SK-N-SH (cell line): ENCODE results near the gene FRY. TPM values are rescaled to one million over a fixed set of nuclear protein-coding genes. Genes with fewer than 3 reads are reported as not detected.

Source experiments
- CTCF ChIA-PET: fragments of 300-600, 350-600 bp; formaldehyde crosslinking; extraction: SDS; loops from one replicate; lab custom pipeline; 2021; lab: Yijun Ruan, JAX
- POLR2A ChIA-PET: fragments of 350-600 bp; sonication (Branson Sonifier 250); formaldehyde crosslinking; extraction: SDS; loops from one replicate; lab custom pipeline; 2020; ENCODE audit warnings: antibody characterized with exemption, inconsistent platforms; lab: Yijun Ruan, JAX
- DNase-seq: peaks from one replicate; pipeline ENCODE4 v3.0.0; 2012
- H2AFZ ChIP-seq: fragments of 200-600 bp; sonication (generic); 2 replicates; pipeline ENCODE4 v1.8.1; 2016; ENCODE audit warnings: antibody characterized with exemption, mild to moderate bottlenecking, low read depth
- H3F3A ChIP-seq: fragments of 200-600 bp; sonication (generic); replicated peaks from 2 replicates; pipeline ENCODE3; 2016; ENCODE audit warnings: antibody characterized with exemption, mild to moderate bottlenecking; ENCODE audit not compliant: insufficient read depth
- H3K27ac ChIP-seq, 2 experiments: fragments of 200-500 bp in 1 of 2; fragments of 200-600 bp in 1 of 2; sonication (Bioruptor generic) in 1 of 2; sonication (generic), shearing (Covaris generic) in 1 of 2; 2 replicates each; pipeline versions ENCODE4 v1.5.1 to v1.6.1; 2014 to 2016; ENCODE audit warnings: low read depth in 2 of 2, inconsistent platforms in 1 of 2, low read length in 1 of 2, mild to moderate bottlenecking in 1 of 2, mixed read lengths in 1 of 2
- H3K27me3 ChIP-seq: fragments of 200-600 bp; sonication (generic), shearing (Covaris generic); 2 replicates; pipeline ENCODE4 v1.6.1; 2016; ENCODE audit warnings: mixed run types; ENCODE audit not compliant: insufficient read depth
- H3K36me3 ChIP-seq, 2 experiments: fragments of 200-500 bp in 1 of 2; fragments of 200-600 bp in 1 of 2; sonication (Bioruptor generic) in 1 of 2; sonication (generic) in 1 of 2; replicated peaks in 1 of 2; 2 replicates each; pipeline versions ENCODE3 to v1.5.1; 2014 to 2016; ENCODE audit warnings: low read length in 1 of 2, mild to moderate bottlenecking in 1 of 2; ENCODE audit not compliant: insufficient read depth in 2 of 2, control insufficient read depth in 1 of 2
- H3K4me1 ChIP-seq, 2 experiments: fragments of 200-500 bp in 1 of 2; fragments of 200-600 bp in 1 of 2; sonication (Bioruptor generic) in 1 of 2; sonication (generic), shearing (Covaris generic) in 1 of 2; 2 replicates each; pipeline versions ENCODE4 v1.5.1 to v1.6.1; 2014 to 2016; ENCODE audit warnings: low read depth in 1 of 2, low read length in 1 of 2, mixed run types in 1 of 2; ENCODE audit not compliant: insufficient read depth in 2 of 2, control insufficient read depth in 1 of 2
- H3K4me2 ChIP-seq: fragments of 200-600 bp; sonication (generic), shearing (Covaris generic); 2 replicates; pipeline ENCODE4 v1.6.1; 2017; ENCODE audit warnings: mixed run types
- H3K4me3 ChIP-seq, 2 experiments: fragments of 200-500 bp in 1 of 2; fragments of 200-600 bp in 1 of 2; sonication (Bioruptor generic) in 1 of 2; sonication (generic), shearing (Covaris generic) in 1 of 2; 2 replicates each; pipeline versions ENCODE4 v1.5.1 to v1.8.1; 2014 to 2016; ENCODE audit warnings: low read depth in 2 of 2, inconsistent platforms in 1 of 2, low read length in 1 of 2, mild to moderate bottlenecking in 1 of 2, mixed read lengths in 1 of 2, moderate library complexity in 1 of 2
- H3K79me2 ChIP-seq: fragments of 200-600 bp; sonication (generic); 2 replicates; pipeline ENCODE4 v1.8.1; 2017; ENCODE audit warnings: mild to moderate bottlenecking; ENCODE audit not compliant: insufficient read depth
- H3K9ac ChIP-seq: fragments of 200-600 bp; sonication (generic); 2 replicates; pipeline ENCODE4 v1.6.1; 2017; ENCODE audit warnings: mixed run types
- H3K9me2 ChIP-seq: fragments of 200-600 bp; sonication (generic); 2 replicates; pipeline ENCODE4 v1.6.1; 2017; ENCODE audit warnings: mixed run types
- H3K9me3 ChIP-seq: fragments of 200-600 bp; sonication (generic); 2 replicates; pipeline ENCODE4 v1.6.1; 2017; ENCODE audit warnings: mixed run types, mild to moderate bottlenecking, moderate library complexity
- H4K20me1 ChIP-seq: fragments of 200-600 bp; sonication (generic); 2 replicates; pipeline ENCODE4 v1.6.1; 2017; ENCODE audit warnings: mild to moderate bottlenecking, mixed run types; ENCODE audit not compliant: insufficient read depth
- CHD2 ChIP-seq: fragments of 150-350 bp; IDR thresholded peaks from 2 replicates; pipeline ENCODE4 v1.6.1; 2018; ENCODE audit warnings: low read length; ENCODE audit not compliant: partially characterized antibody
- ELF1 ChIP-seq: IDR thresholded peaks from 2 replicates; pipeline ENCODE4 v1.4.0; 2012
- FOXJ3 ChIP-seq: sonication (generic); formaldehyde crosslinking; IDR thresholded peaks from 2 replicates; pipeline ENCODE4 v1.5.1; 2020; ENCODE audit warnings: mild to moderate bottlenecking, missing genetic modification reagents
- FOXM1 ChIP-seq: IDR thresholded peaks from 2 replicates; pipeline ENCODE4 v1.4.0; 2012; ENCODE audit warnings: low read depth, mild to moderate bottlenecking
- GABPA ChIP-seq: IDR thresholded peaks from 2 replicates; pipeline ENCODE4 v1.4.0; 2012; ENCODE audit warnings: low read depth, mild to moderate bottlenecking
- JUND ChIP-seq: IDR thresholded peaks from 2 replicates; pipeline ENCODE4 v1.4.0; 2012
- NRF1 ChIP-seq: IDR thresholded peaks from 2 replicates; pipeline ENCODE4 v1.6.1; 2012; ENCODE audit warnings: low read depth, mild to moderate bottlenecking, low read length
- POLR2AphosphoS5 ChIP-seq: IDR thresholded peaks from 2 replicates; pipeline ENCODE4 v1.6.1; 2012; ENCODE audit warnings: low read depth, low read length
- RCOR1 ChIP-seq: fragments of 150-350 bp; IDR thresholded peaks from 2 replicates; pipeline ENCODE4 v1.6.1; 2017; ENCODE audit warnings: antibody characterized with exemption, low read length
- RXRA ChIP-seq: IDR thresholded peaks from 2 replicates; pipeline ENCODE4 v1.4.0; 2012; ENCODE audit warnings: low read depth, mild to moderate bottlenecking, borderline replicate concordance
- TEAD4 ChIP-seq: IDR thresholded peaks from 2 replicates; pipeline ENCODE4 v1.4.0; 2012; ENCODE audit warnings: mild to moderate bottlenecking, borderline replicate concordance; ENCODE audit not compliant: insufficient read depth
- WGBS: methylation state at CpG from one replicate; pipeline ENCODE4 v1.1.6; 2017; ENCODE audit warnings: low lambda C conversion rate; 5-methylcytosine and 5-hydroxymethylcytosine counted together
- polyA plus RNA-seq, 3 experiments: library from polyadenylated mRNA; depleted of rRNA; stranded (reverse); fragments of >200 nt; gene quantifications; 2 replicates each; pipeline ENCODE4 v1.2.3, GENCODE V29; 2012
- TF ChIP-seq, protein P1 (sequence below): IDR thresholded peaks from 2 replicates; pipeline ENCODE4 v1.4.0; 2012; ENCODE audit warnings: low read depth, borderline replicate concordance
- TF ChIP-seq, protein P2 (sequence below): IDR thresholded peaks from 2 replicates; pipeline ENCODE4; 2012
- TF ChIP-seq, protein P3 (sequence below): IDR thresholded peaks from 2 replicates; pipeline ENCODE4 v1.4.0; 2012; ENCODE audit warnings: low read depth, borderline replicate concordance
- TF ChIP-seq, protein P4 (sequence below): fragments of 200-600 bp; sonication (generic); IDR thresholded peaks from 2 replicates; pipeline ENCODE4 v1.6.1; 2017; ENCODE audit warnings: antibody characterized with exemption, mild to moderate bottlenecking, moderate library complexity

FRY gene
- polyA plus RNA-seq, 1 of the 3 experiments (the other 2 are of a cell fraction) = 1.4 TPM

DNA sequence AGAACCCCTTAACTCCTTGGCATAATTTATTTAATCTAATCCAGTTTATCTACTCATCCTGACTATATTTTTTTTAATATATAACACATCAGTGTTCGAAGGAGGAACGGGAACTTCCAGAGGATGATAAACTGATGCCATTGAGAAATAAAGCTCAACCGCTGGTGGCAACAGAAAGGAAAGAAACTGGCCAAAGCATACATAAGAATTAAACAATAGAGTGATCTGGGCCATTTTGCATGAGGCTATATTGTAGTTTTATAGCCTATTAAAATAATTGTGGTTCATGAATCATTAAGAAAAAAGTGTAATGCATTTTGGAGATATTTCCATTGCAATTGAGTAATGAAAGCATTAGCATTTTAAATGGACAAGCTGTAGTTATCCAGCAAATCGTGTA, 94.2 kb downstream of the FRY start:
- H4K20me1 ChIP-seq = no peaks in the 10 kb centered on the region
- H3K4me2 ChIP-seq = no peak overlapping the region
- no peaks in the 10 kb centered on the region for H3K9me2 ChIP-seq
- CTCF ChIA-PET = interaction anchor here (1.3 to 2.5 kb wide), 2 partner anchors 11 to 39 kb away, joined by 3 to 6 read pairs; no protein-coding TSS in a partner anchor
- no peaks in the 10 kb centered on the region for H3K4me1 ChIP-seq
- H3K36me3 ChIP-seq = no peaks in the 10 kb centered on the region
- H3F3A ChIP-seq = peaks cover 11% of the 10 kb centered on the region
- no peak for DNase-seq
- no peak overlapping the region for H2AFZ ChIP-seq
- no peak overlapping the region for H3K9ac ChIP-seq
- POLR2A ChIA-PET = no interaction called here
- no peak overlapping the region for H3K4me3 ChIP-seq
- peak overlapping the region in 1 of 2 experiments; percentile 35; a peak in 2 of 4 replicates for H3K27ac ChIP-seq
- 57% methylated on average over 4 of the region's 4 CpGs for WGBS
- H3K9me3 ChIP-seq = no peaks in the 10 kb centered on the region
- no peak for TF ChIP-seq RXRA
- TF ChIP-seq POLR2AphosphoS5 = no peak
- no peak for TF ChIP-seq NRF1
- TF ChIP-seq ELF1 = no peak
- no peak for TF ChIP-seq RCOR1
- no peak for TF ChIP-seq FOXM1
- no peaks in the 10 kb centered on the region for H3K27me3 ChIP-seq
- H3K79me2 ChIP-seq = no peaks in the 10 kb centered on the region

GRCh38 chr13:32126278-32126677, 94.7 kb downstream of the FRY start:
- Histone ChIP-seq H3K9ac (no peak overlapping the region), H3K9me2 (no peaks in the 10 kb centered on the region), H3F3A (peaks cover 11% of the 10 kb centered on the region), H3K4me2 (no peak overlapping the region), H2AFZ (no peak overlapping the region), H3K27ac (peak overlapping the region in 1 of 2 experiments; percentile 35; a peak in 2 of 4 replicates), H3K27me3 (no peaks in the 10 kb centered on the region), H3K9me3 (no peaks in the 10 kb centered on the region), H3K79me2 (no peaks in the 10 kb centered on the region), H4K20me1 (no peaks in the 10 kb centered on the region), H3K4me3 (no peak overlapping the region), H3K4me1 (no peaks in the 10 kb centered on the region), H3K36me3 (no peaks in the 10 kb centered on the region)
- DNase-seq = no peak
- ChIA-PET CTCF (interaction anchor here (0.7 to 2.5 kb wide), 3 partner anchors 11 to 216 kb away, joined by 3 to 6 read pairs (median 4); no protein-coding TSS in a partner anchor), POLR2A (no interaction called here)
- TF ChIP-seq, protein P1, sequence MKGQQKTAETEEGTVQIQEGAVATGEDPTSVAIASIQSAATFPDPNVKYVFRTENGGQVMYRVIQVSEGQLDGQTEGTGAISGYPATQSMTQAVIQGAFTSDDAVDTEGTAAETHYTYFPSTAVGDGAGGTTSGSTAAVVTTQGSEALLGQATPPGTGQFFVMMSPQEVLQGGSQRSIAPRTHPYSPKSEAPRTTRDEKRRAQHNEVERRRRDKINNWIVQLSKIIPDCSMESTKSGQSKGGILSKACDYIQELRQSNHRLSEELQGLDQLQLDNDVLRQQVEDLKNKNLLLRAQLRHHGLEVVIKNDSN = no peak
- TF ChIP-seq, protein P2, sequence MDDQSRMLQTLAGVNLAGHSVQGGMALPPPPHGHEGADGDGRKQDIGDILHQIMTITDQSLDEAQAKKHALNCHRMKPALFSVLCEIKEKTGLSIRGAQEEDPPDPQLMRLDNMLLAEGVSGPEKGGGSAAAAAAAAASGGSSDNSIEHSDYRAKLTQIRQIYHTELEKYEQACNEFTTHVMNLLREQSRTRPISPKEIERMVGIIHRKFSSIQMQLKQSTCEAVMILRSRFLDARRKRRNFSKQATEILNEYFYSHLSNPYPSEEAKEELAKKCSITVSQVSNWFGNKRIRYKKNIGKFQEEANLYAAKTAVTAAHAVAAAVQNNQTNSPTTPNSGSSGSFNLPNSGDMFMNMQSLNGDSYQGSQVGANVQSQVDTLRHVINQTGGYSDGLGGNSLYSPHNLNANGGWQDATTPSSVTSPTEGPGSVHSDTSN = no peak
- TF ChIP-seq, protein P3, sequence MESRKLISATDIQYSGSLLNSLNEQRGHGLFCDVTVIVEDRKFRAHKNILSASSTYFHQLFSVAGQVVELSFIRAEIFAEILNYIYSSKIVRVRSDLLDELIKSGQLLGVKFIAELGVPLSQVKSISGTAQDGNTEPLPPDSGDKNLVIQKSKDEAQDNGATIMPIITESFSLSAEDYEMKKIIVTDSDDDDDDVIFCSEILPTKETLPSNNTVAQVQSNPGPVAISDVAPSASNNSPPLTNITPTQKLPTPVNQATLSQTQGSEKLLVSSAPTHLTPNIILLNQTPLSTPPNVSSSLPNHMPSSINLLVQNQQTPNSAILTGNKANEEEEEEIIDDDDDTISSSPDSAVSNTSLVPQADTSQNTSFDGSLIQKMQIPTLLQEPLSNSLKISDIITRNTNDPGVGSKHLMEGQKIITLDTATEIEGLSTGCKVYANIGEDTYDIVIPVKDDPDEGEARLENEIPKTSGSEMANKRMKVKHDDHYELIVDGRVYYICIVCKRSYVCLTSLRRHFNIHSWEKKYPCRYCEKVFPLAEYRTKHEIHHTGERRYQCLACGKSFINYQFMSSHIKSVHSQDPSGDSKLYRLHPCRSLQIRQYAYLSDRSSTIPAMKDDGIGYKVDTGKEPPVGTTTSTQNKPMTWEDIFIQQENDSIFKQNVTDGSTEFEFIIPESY = no peak
- TF ChIP-seq GABPA (no peak), POLR2AphosphoS5 (no peak), FOXM1 (no peak), TEAD4 (no peak), FOXJ3 (no peak), JUND (no peak), CHD2 (no peak)
- TF ChIP-seq, protein P4, sequence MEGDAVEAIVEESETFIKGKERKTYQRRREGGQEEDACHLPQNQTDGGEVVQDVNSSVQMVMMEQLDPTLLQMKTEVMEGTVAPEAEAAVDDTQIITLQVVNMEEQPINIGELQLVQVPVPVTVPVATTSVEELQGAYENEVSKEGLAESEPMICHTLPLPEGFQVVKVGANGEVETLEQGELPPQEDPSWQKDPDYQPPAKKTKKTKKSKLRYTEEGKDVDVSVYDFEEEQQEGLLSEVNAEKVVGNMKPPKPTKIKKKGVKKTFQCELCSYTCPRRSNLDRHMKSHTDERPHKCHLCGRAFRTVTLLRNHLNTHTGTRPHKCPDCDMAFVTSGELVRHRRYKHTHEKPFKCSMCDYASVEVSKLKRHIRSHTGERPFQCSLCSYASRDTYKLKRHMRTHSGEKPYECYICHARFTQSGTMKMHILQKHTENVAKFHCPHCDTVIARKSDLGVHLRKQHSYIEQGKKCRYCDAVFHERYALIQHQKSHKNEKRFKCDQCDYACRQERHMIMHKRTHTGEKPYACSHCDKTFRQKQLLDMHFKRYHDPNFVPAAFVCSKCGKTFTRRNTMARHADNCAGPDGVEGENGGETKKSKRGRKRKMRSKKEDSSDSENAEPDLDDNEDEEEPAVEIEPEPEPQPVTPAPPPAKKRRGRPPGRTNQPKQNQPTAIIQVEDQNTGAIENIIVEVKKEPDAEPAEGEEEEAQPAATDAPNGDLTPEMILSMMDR = no peak
- WGBS = 79% methylated on average over 3 of the region's 3 CpGs
